Measurements from ENCODE around the gene CCDC34.
"Not testable (repeated sequence)": the region's sequence is repeated elsewhere in the genome, so short reads cannot be mapped to it uniquely, and the experiment has no call there.

Gene CCDC34

GRCh38 chr11:27361649-27362431 lies 1.2 kb downstream of the CCDC34 start:
- no peak for DNase-seq

- DNase-seq: no peak
These were observed 4.7 kb downstream of the CCDC34 start for GRCh38 chr11:27358296-27358695.

GRCh38 chr11:27357250-27357649 lies 5.8 kb downstream of the CCDC34 start:
- DNase-seq: no peak

- no peak for DNase-seq
These were observed 6.3 kb downstream of the CCDC34 start for GRCh38 chr11:27356624-27357222.

GRCh38 chr11:27355575-27356104 lies 7.4 kb downstream of the CCDC34 start:
- DNase-seq: no peak

- no peak for DNase-seq
These were observed 8.6 kb downstream of the CCDC34 start for GRCh38 chr11:27354359-27354965.

- no peak for DNase-seq
These were observed 9.2 kb downstream of the CCDC34 start for GRCh38 chr11:27353593-27354358.

- DNase-seq: no peak
These were observed 10.2 kb downstream of the CCDC34 start for GRCh38 chr11:27352781-27353180.

GRCh38 chr11:27350511-27350910 lies 12.5 kb downstream of the CCDC34 start:
- DNase-seq: no peak

- DNase-seq: no peak
These were observed 13.1 kb downstream of the CCDC34 start for GRCh38 chr11:27349919-27350318.

GRCh38 chr11:27348340-27348873 lies 14.6 kb downstream of the CCDC34 start:
- no peak for DNase-seq

GRCh38 chr11:27347359-27348339 lies 15.4 kb downstream of the CCDC34 start:
- DNase-seq: no peak

GRCh38 chr11:27339941-27340340 lies 23.1 kb downstream of the CCDC34 start:
- no peak for DNase-seq

GRCh38 chr11:27334764-27335163 lies 28.3 kb downstream of the CCDC34 start:
- DNase-seq: not testable (repeated sequence)

GRCh38 chr11:27331981-27332380 lies 31.0 kb downstream of the CCDC34 start:
- no peak for DNase-seq

GRCh38 chr11:27330633-27331270 lies 32.3 kb downstream of the CCDC34 start:
- DNase-seq: no peak

GRCh38 chr11:27329867-27330632 lies 33.0 kb downstream of the CCDC34 start:
- no peak for DNase-seq

- DNase-seq: no peak
These were observed 34.4 kb downstream of the CCDC34 start for GRCh38 chr11:27328614-27329013.

GRCh38 chr11:27327064-27327463 lies 36.0 kb downstream of the CCDC34 start:
- DNase-seq: not testable (repeated sequence)

GRCh38 chr11:27322196-27322595 lies 40.8 kb downstream of the CCDC34 start:
- DNase-seq: not testable (repeated sequence)

Measured in activated CD8-positive, alpha-beta memory T cell treated with anti-CD3 and anti-CD28 coated beads, Interleukin-2, amount 50 U/mL, for 48 hours (primary cell).